HEK293 (cell line): ENCODE results near the gene PRELID3B.

Experiments
- CTCF ChIA-PET: fragments of 350-600 bp; formaldehyde crosslinking; extraction: SDS; loops from one replicate; lab custom pipeline; 2021; ENCODE audit warnings: antibody characterized with exemption; lab: Yijun Ruan, JAX
- POLR2A ChIA-PET: fragments of 300-600 bp; formaldehyde crosslinking; extraction: SDS; loops from one replicate; lab custom pipeline; 2020; ENCODE audit warnings: antibody characterized with exemption, inconsistent platforms; lab: Yijun Ruan, JAX
- H3K27ac ChIP-seq: fragments of 200-500 bp; sonication (Bioruptor generic); 2 replicates; pipeline ENCODE4 v1.5.1; 2014; ENCODE audit warnings: low read depth, low read length, control low read depth, inconsistent platforms; ENCODE audit errors: extremely low read depth
- H3K36me3 ChIP-seq, 2 experiments: fragments of 200-500 bp in 1 of 2; sonication (Bioruptor generic) in 1 of 2; 1 replicate in 1 of 2; 2 replicates in 1 of 2; pipeline ENCODE4 v1.5.1; 2014 to 2017; ENCODE audit warnings: inconsistent platforms in 2 of 2, low read length in 2 of 2; ENCODE audit not compliant: control insufficient read depth in 2 of 2, insufficient read depth in 1 of 2
- H3K4me1 ChIP-seq: fragments of 200-500 bp; sonication (Bioruptor generic); 2 replicates; pipeline ENCODE4 v1.5.1; 2014; ENCODE audit warnings: mild to moderate bottlenecking, low read length, inconsistent platforms; ENCODE audit not compliant: control insufficient read depth, insufficient read depth
- H3K4me3 ChIP-seq: 2 replicates; pipeline ENCODE4 v1.5.1; 2011; ENCODE audit warnings: low read depth, mild to moderate bottlenecking, control low read depth, low read length, moderate library complexity
- H3K9me3 ChIP-seq: fragments of 200-500 bp; sonication (Bioruptor generic); 2 replicates; pipeline ENCODE4 v1.5.1; 2014; ENCODE audit warnings: low read depth, low read length, inconsistent platforms; ENCODE audit not compliant: control insufficient read depth, insufficient read depth
- BCL11A ChIP-seq: fragments of 450-650 bp; formaldehyde crosslinking; IDR thresholded peaks from 2 replicates; pipeline ENCODE4 v1.5.1; 2016; ENCODE audit warnings: low read depth, missing biosample characterization, missing genetic modification characterization
- GLIS2 ChIP-seq: fragments of 450-650 bp; formaldehyde crosslinking; IDR thresholded peaks from 2 replicates; pipeline ENCODE4 v1.5.1; 2016; ENCODE audit warnings: missing biosample characterization, missing genetic modification characterization
- HOXA7 ChIP-seq: sonication (generic); formaldehyde crosslinking; IDR thresholded peaks from 2 replicates; pipeline ENCODE4 v1.8.1; 2022; ENCODE audit warnings: missing genetic modification reagents, borderline replicate concordance
- KLF1 ChIP-seq: fragments of 450-650 bp; formaldehyde crosslinking; IDR thresholded peaks from 2 replicates; pipeline ENCODE4 v1.5.1; 2016; ENCODE audit warnings: missing biosample characterization, missing genetic modification characterization
- RBAK ChIP-seq: fragments of 450-650 bp; formaldehyde crosslinking; IDR thresholded peaks from 2 replicates; pipeline ENCODE4 v1.5.1; 2016; ENCODE audit warnings: missing biosample characterization, missing genetic modification characterization
- SCRT1 ChIP-seq: fragments of 450-650 bp; formaldehyde crosslinking; IDR thresholded peaks from 2 replicates; pipeline ENCODE4 v1.5.1; 2016; ENCODE audit warnings: missing biosample characterization, missing genetic modification characterization, borderline replicate concordance
- SCRT2 ChIP-seq: fragments of 450-650 bp; formaldehyde crosslinking; IDR thresholded peaks from 2 replicates; pipeline ENCODE4 v1.5.1; 2016; ENCODE audit warnings: missing biosample characterization, missing genetic modification characterization
- SP7 ChIP-seq: fragments of 450-650 bp; formaldehyde crosslinking; IDR thresholded peaks from 2 replicates; pipeline ENCODE4 v1.5.1; 2016; ENCODE audit warnings: missing biosample characterization, missing genetic modification characterization
- TRIM28 ChIP-seq: IDR thresholded peaks from 2 replicates; pipeline ENCODE4 v1.6.1; 2011; ENCODE audit warnings: low read length, control low read depth, borderline replicate concordance
- YY2 ChIP-seq: fragments of 450-650 bp; formaldehyde crosslinking; IDR thresholded peaks from 2 replicates; pipeline ENCODE4 v1.5.1; 2016; ENCODE audit warnings: missing biosample characterization, missing genetic modification characterization
- ZNF16 ChIP-seq: fragments of 450-650 bp; formaldehyde crosslinking; IDR thresholded peaks from 2 replicates; pipeline ENCODE4 v1.5.1; 2016; ENCODE audit warnings: low read depth, missing biosample characterization, missing genetic modification characterization
- ZNF174 ChIP-seq: fragments of 450-650 bp; formaldehyde crosslinking; IDR thresholded peaks from 2 replicates; pipeline ENCODE4 v1.5.0; 2017; ENCODE audit warnings: missing biosample characterization, mild to moderate bottlenecking, missing genetic modification characterization
- ZNF48 ChIP-seq: fragments of 450-650 bp; formaldehyde crosslinking; IDR thresholded peaks from 2 replicates; pipeline ENCODE4 v1.5.1; 2016; ENCODE audit warnings: missing biosample characterization, missing genetic modification characterization
- ZNF521 ChIP-seq: fragments of 450-650 bp; formaldehyde crosslinking; IDR thresholded peaks from 2 replicates; pipeline ENCODE4 v1.5.1; 2017; ENCODE audit warnings: missing biosample characterization, mild to moderate bottlenecking, missing genetic modification characterization
- ZNF544 ChIP-seq: fragments of 450-650 bp; formaldehyde crosslinking; IDR thresholded peaks from 2 replicates; pipeline ENCODE4 v1.5.0; 2017; ENCODE audit warnings: missing biosample characterization, missing genetic modification characterization
- ZNF555 ChIP-seq: fragments of 450-650 bp; formaldehyde crosslinking; conservative IDR thresholded peaks from 2 replicates; pipeline ENCODE4 v1.5.1; 2017; ENCODE audit warnings: missing biosample characterization, mild to moderate bottlenecking, missing genetic modification characterization, inconsistent platforms
- ZNF629 ChIP-seq: fragments of 450-650 bp; formaldehyde crosslinking; IDR thresholded peaks from 2 replicates; pipeline ENCODE4 v1.5.1; 2017; ENCODE audit warnings: missing biosample characterization, missing genetic modification characterization
- ZNF664 ChIP-seq: fragments of 450-650 bp; formaldehyde crosslinking; IDR thresholded peaks from 2 replicates; pipeline ENCODE4 v1.5.1; 2016; ENCODE audit warnings: missing biosample characterization, missing genetic modification characterization

Gene PRELID3B

DNA sequence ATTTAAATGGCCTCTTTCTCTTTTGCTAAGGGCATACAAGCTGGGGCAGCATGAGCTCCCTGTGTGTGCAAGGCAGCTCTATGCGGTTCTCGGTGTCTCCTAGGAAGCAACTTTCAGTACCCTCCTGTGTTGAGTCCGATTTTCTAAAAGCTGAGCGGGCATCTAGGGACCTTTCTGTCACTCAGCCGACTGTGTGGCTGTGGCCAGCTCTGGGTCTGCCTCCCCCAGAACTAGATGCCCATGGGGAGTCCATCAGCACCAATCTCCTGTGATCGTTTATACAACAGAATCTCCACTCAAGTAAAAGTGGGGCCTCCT, 54.1 kb downstream of the PRELID3B start:
- Histone ChIP-seq H3K9me3 (no peaks in the 10 kb centered on the region), H3K4me3 (no peak overlapping the region), H3K36me3 (peaks cover 17 to 85% of the 10 kb centered on the region in 2 experiments; a peak in 2 of 3 replicates), H3K4me1 (no peaks in the 10 kb centered on the region), H3K27ac (no peak overlapping the region)
- TF ChIP-seq YY2 (tag by site-specific recombination) = no peak
- ChIA-PET CTCF (no interaction called here), POLR2A (interaction anchor here (0.8 kb wide), 1 partner anchor 8 kb away, joined by 3 read pairs; the partner anchor contains the start of gene NELFCD)

DNA sequence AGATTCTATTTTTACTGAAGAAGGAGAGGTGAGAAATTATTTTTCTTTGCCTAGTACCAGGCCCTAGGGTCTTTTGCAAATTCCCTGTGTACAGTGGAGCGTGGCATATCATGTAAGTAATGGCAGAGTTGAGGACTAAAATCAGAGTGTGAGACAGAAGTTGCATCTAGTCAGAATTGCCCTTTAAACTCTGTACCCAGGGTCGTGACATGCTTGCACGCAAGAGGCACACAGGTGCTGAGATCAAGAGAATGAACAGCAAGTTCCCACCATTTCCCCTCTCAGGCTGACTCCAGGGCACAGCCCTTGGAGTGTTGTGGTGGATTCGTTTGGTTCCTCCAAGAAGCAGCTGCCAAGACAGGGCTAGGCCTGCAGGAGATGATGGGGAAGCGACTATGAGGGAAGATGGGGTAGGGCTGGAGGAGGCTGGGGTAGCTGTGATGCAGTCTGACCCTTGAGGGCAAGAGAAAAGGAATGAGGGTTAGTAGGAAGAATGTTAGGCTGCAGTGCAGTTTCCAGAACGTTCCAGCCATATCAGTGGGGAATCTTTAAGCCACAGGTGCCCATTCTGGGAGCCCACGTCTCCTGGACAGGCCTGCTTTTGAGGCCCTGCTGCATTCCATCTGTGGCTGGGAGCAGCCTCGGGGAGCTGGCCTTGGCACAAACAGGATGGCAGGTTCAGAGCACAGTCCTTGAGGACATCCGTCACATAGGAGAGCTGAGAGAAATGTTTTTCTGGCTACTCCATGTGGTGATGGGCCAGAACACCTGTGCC, 54.6 kb downstream of the PRELID3B start:
- Histone ChIP-seq H3K36me3 (peaks cover 17 to 80% of the 10 kb centered on the region in 2 experiments; a peak in 2 of 3 replicates), H3K9me3 (no peaks in the 10 kb centered on the region), H3K27ac (no peak overlapping the region), H3K4me1 (no peaks in the 10 kb centered on the region), H3K4me3 (no peak overlapping the region)
- TF ChIP-seq TRIM28 = no peak
- TF ChIP-seq ZNF664 (tag by site-specific recombination) = no peak
- no peak for TF ChIP-seq ZNF544
- ChIA-PET CTCF (no interaction called here), POLR2A (no interaction called here)

DNA sequence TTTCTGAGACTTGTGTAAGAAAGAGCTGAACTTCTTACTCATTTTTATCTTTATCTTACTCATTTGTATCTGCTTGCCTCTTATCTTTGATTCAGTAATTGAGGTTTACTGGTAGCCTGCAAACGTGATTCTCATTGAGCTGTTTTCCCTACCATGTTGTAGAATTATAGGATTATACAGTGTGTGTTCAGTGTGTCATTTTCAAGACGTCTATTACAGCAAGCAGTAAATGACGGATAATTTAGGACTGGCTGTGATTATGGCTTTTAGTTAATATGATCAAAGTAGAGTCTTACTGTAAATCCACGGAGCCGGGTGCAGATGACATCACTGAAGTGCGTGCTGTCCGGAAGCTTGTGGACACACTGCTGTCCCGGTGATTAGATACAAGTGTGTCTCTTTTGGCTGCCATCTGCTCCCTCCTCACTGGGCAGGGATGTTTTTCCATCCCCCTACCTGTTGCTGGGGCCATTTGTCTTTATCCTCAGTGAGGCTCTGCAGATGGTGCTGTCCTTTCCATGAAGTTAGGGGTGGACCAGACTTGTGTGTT, 55.5 kb downstream of the PRELID3B start:
- TF ChIP-seq ZNF555 (tag by site-specific recombination) (no peak), ZNF174 (tag by site-specific recombination) (no peak), ZNF629 (tag by site-specific recombination) (no peak), GLIS2 (tag by site-specific recombination) (no peak), ZNF16 (tag by site-specific recombination) (no peak), SCRT1 (peak; percentile 24; the same call in 1 of the 2 replicates), RBAK (no peak), SP7 (tag by site-specific recombination) (peak; percentile 40; the same call in 1 of the 2 replicates), ZNF48 (tag by site-specific recombination) (no peak), SCRT2 (tag by site-specific recombination) (peak; percentile 88), ZNF521 (tag by site-specific recombination) (no peak), KLF1 (tag by site-specific recombination) (no peak)
- Histone ChIP-seq H3K27ac (no peak overlapping the region), H3K36me3 (peaks cover 11 to 74% of the 10 kb centered on the region in 2 experiments; a peak in 2 of 3 replicates), H3K4me1 (no peaks in the 10 kb centered on the region), H3K4me3 (no peak overlapping the region), H3K9me3 (no peaks in the 10 kb centered on the region)
- POLR2A ChIA-PET = interaction anchor here (1.5 kb wide), 1 partner anchor 89 kb away, joined by 3 read pairs; no protein-coding TSS in a partner anchor
- CTCF ChIA-PET = no interaction called here

DNA sequence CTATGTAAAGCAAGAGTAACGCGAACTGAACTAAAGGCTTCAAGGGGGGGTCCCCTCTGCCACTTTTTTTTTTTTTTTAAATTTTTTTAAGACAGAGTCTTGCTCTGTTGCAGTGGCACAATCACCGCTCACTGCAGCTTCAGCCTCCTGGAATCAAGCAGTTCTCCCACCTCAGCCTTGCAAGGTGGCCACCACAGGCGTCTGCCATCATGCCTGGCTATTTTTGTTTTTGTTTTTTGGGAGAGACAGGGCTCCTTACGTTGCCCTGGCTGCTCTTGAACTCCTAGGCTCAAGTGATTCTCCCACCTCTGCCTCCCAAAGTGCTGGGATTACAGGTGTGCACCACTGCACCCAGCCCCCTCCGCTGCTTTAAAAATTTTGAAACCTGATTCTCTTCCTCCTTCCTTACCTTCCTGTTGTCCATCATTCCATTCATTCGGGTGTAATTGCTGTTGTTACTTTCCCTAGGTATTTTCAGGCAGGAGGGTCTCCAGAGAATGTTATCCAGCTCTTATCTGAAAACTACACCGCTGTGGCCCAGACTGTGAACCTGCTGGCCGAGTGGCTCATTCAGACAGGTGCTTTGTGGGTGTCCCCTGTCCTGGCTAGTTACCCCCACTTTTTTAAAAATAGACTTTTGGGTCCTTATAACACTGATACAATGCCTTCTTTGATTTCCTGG, 56.2 kb downstream of the PRELID3B start:
- no peaks in the 10 kb centered on the region for H3K4me1 ChIP-seq
- H3K36me3 ChIP-seq = peaks cover 11 to 68% of the 10 kb centered on the region in 2 experiments; a peak in 2 of 3 replicates
- no peak overlapping the region for H3K27ac ChIP-seq
- ChIA-PET CTCF (no interaction called here), POLR2A (interaction anchor here (1.5 kb wide), 1 partner anchor 88 kb away, joined by 3 read pairs; no protein-coding TSS in a partner anchor)
- TF ChIP-seq BCL11A (tag by site-specific recombination) (no peak), HOXA7 (CRISPR knock-in tag) (no peak)
- no peaks in the 10 kb centered on the region for H3K9me3 ChIP-seq
- no peak overlapping the region for H3K4me3 ChIP-seq
